Measurements from ENCODE around the gene ZBTB17.

- TF ChIP-seq YY1 (IDR thresholded peaks at IDR 0.05; ENCODE audit: insufficient read depth, insufficient read length) (no peak), ZNF274 (IDR thresholded peaks at IDR 0.05; ENCODE audit: low read depth, low read length) (no peak), SUZ12 (IDR thresholded peaks at IDR 0.05; ENCODE audit: extremely low read depth, insufficient read depth, insufficient read length) (no peak)
Measured at GRCh38 chr1:15985611-15986297, 9.9 kb upstream of the ZBTB17 start.

All from NT2/D1 (cell line).